H1 (cell line): ENCODE data around the gene AP5Z1. TPM values are rescaled to one million over a fixed set of nuclear protein-coding genes. Genes with fewer than 3 reads are reported as not detected.

Experiments used
- RAD21 ChIP-seq, 2 experiments: IDR thresholded peaks in 1 of 2; conservative IDR thresholded peaks in 1 of 2; 2 replicates each; pipeline ENCODE4 v1.6.1; 2011; ENCODE audit warnings: low read depth in 2 of 2, low read length in 2 of 2, improper control_type of control experiment in 1 of 2, inconsistent platforms in 1 of 2, mild to moderate bottlenecking in 1 of 2, moderate library complexity in 1 of 2
- SIN3A ChIP-seq, 2 experiments: IDR thresholded peaks in 1 of 2; conservative IDR thresholded peaks in 1 of 2; 2 replicates each; pipeline ENCODE4 v1.6.1; 2011 to 2012; ENCODE audit warnings: low read length in 2 of 2, improper control_type of control experiment in 1 of 2, low read depth in 1 of 2, mild to moderate bottlenecking in 1 of 2
- SIRT6 ChIP-seq: IDR thresholded peaks from one replicate; pipeline ENCODE4 v1.7.1; 2012; ENCODE audit warnings: low read length, inconsistent platforms
- SIX5 ChIP-seq: IDR thresholded peaks from 2 replicates; pipeline ENCODE4 v1.6.1; 2011; ENCODE audit warnings: mild to moderate bottlenecking, low read depth, low read length
- TAF1 ChIP-seq: IDR thresholded peaks from 2 replicates; pipeline ENCODE4 v1.6.1; 2011; ENCODE audit warnings: mild to moderate bottlenecking, low read depth, low read length
- polyA plus RNA-seq, 7 experiments: library from polyadenylated mRNA; depleted of rRNA in 3 of 7; stranded (reverse) in 5 of 7; unstranded in 2 of 7; fragments of >200 nt in 5 of 7; fragments of 200-250 nt in 2 of 7; gene quantifications; 1 replicate in 5 of 7; 2 replicates in 1 of 7; 4 replicates in 1 of 7; pipeline versions ENCODE4 v1.2.1 to v1.2.3, GENCODE V29; 2011 to 2013; ENCODE audit warnings: missing spikeins in 2 of 7, mixed read lengths in 2 of 7
- total RNA-seq: library from RNA; stranded (reverse); fragmentation: NEBNext Ultra II Directional; extraction: Animal tissue kit (Norgen Biotek cat#: 25700); gene quantifications from 2 replicates; pipeline ENCODE4 v1.2.1, GENCODE V29; 2021

The AP5Z1 gene
- total and polyA plus RNA-seq, 2 of the 8 experiments (the other 6 are each of a cell fraction or from before 2014, with no cell fraction given): 24.0 to 24.7 TPM

GRCh38 chr7:4831723-4832495 lies 56.5 kb downstream of the AP5Z1 start (continued):
- no peak for TF ChIP-seq RAD21 (IDR thresholded peaks at IDR 0.05 in 1 of 2, conservative IDR thresholded peaks at IDR 0.05 in 1 of 2; ENCODE audit: low read depth in 2 of 2, low read length in 2 of 2)
- no peak for TF ChIP-seq SIRT6
- TF ChIP-seq SIN3A (conservative IDR thresholded peaks at IDR 0.05 in 1 of 2, IDR thresholded peaks at IDR 0.05 in 1 of 2; ENCODE audit: low read depth in 1 of 2, low read length in 2 of 2): no peak
- TF ChIP-seq SIX5: no peak
- TF ChIP-seq TAF1: no peak
